NCI-H510A treated with DMSO at 0.1 percent for 48 hours (cell line): ENCODE results near the gene INPP4B.
"Not testable (repeated sequence)": the region's sequence is repeated elsewhere in the genome, so short reads cannot be mapped to it uniquely, and the experiment has no call there.

Source experiments
- DNase-seq: peaks from one replicate; lab custom pipeline; 2025; lab: John Stamatoyannopoulos, UW

INPP4B gene

DNA sequence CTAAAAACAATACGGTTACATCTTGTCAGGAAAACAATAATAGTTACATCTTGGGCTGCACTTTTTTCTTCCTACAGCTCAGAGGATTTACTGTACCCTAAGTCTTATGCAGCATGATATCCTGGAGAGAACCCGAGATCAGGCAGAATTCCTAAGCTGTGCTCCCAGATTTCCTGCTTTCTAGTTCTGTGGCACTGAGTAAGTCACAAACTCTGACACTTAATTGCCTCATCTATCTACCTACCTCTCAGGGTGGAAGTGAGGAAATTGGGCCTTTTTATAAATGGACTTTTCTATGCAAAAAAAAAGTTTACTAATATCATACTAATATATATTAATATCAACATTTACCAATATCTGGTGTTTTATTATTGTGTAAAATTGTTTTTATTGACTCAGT lies 438.5 kb downstream of the INPP4B start:
- DNase-seq, result no peak

DNA sequence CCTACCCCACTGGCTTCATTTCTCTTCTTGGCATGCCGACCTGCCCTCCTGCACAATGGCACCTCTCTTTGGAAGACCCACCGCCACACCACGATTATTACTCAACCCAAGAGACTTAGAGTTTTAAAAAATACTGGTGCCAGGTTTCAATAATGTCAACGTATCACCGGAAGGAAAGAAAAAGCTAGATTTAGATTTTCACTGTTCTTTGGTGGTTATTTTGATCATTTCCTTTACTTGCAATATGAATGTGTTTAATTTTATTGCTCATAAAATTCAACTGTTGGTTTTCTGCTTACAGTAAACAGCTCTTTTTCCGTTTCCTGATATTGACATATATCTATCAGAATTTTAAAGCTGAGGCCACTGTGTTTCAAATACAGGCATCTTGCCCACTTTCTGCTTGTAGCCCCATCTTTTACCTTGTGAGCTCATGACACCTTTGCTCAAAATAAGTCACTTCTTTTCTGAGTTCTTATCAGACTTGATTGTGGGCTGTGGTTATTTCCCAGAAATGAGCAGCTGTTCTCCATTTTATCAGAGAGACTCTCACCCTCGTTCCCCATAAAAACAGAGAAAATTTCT lies 439.1 kb downstream of the INPP4B start:
- no peak for DNase-seq

DNA sequence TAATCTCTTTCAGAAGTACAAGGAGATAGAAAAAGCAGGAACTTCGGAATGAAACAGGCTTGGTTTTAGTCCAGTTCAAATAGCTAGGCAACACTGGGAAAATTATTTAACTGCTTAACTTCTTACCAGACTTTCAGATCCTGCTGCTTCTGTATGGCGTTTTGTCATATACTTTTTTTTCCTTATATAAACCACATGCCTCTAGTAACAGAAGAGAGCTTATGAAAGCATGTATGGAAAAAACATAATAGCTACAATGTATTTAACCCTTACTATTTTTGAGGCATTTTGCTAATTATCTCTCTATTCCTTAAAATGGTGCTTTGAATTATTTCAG lies 439.6 kb downstream of the INPP4B start:
- DNase-seq, result no peak

DNA sequence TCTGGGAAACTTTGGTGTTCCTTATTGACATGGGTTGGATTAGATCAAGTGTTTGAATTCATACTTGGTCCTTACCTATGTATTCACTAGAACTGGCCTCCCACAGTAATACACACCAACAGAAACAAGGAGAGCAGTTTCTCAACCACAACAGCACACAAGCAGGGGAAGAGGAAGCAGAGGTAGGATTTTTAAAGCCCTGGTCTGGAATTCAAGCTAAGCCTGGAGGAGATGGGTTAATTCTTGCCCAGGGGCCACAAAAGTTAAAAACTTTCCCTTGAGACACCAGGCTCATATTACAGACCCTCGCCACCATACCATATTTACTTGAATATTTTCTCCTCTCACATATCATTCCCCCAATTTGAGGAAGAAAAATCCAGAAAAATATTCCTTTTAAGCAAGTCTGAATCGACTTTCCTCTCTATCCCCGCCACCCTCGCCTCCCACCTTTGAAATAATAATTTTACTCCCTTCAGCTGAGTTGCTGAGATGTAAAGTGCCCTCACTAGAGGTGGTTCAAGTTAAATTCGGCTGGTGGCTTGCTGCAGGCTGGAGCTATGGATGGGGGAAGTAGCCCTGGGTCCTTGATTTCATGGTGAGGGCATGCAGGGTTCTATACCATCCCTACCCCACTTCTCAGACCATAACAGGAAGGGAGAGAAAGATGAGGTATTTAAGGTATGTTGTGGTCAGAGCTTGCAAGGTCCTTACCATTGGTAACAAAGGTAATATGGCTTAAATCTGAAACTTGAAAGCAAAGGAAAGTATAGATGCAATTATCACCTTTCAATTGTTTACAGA lies 440.2 kb downstream of the INPP4B start:
- no peak for DNase-seq

DNA sequence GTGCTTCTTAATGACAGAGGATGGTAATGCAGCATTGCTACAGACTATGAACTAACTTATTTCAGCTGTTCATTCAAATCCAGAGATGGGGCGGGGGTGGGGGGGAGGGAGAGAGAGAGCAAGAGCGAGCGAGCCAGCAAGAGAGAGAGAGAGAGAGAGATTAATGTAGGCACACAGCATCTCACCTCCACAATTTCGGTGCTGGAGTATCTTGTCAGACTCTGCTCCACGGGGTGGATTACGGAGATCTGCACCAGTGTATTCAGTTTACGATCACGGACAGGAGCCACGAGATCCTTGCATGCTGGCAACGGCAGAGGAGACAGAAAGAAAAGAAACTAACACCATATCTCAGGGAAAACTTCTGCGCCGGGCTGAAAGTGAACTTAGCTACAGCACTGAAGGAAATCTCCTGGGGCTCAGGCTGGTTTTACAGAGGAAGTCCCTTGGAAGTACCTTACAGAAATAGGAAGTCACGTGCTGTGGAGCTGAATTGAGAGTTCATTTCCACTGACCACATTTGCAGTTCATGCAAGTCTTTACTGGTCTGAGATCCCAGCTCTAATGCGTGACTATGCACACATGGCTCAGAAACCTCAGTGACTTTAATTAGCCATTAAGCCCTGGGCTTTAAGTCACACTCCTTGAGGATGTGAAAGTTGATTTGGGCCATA lies 440.9 kb downstream of the INPP4B start:
- peak; percentile 10 for DNase-seq

DNA sequence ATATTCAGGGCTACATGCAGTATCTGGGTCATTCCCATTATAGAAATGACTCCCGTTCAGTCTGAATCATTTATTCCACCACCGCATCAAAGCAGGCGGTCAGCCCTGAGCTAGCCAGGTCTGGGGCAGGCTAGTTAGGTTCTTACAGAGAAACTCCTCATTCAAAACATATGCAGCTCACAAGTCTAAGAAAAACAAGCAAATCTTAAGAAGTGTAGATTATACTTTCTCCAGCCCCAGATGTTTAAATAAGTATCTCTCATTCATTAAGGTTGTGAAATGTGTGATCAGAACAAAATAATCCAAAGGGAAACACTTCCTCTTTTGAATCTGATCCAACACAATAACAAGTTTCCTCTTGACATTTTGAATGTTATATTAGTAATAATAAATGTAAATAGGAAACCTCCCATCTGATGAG lies 441.9 kb downstream of the INPP4B start:
- DNase-seq, result no peak

DNA sequence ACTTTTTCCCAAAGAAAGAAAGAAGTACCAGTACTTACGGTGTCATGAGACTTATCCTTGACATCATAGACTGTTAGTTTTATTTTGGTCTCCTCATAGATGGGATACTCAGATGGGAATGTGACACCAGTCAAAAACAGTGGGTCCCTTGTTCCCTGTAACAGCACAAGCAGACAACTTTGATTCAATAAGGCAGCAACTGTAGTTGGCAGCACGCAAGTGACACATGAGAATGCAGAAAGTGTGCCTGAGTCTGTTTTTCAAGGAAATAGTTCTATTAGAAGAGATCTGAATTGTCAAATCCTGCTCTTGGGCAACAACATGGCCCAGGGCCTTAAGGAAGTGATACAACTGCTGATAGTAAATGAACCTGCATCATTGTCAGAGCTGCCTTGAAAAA lies 443.2 kb downstream of the INPP4B start:
- no peak for DNase-seq

DNA sequence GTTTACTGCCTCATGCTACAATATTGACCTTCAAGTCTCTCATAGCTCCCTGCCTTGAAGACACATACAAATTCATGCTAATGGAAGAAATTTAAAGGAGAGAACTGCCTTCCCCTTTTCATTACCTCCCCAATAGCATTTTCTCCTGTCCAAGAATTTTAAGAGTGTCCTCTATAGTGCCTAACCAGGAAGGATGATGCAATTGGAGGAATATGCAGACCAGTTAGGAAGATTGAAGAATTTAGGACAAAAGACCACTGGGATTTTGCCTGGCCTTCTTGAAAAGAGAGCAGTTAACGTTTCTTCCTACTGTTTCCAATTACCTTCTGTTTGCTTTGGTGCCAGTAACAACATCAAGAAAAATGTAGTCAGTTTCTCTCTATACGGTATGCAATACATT lies 443.9 kb downstream of the INPP4B start:
- no peak for DNase-seq

DNA sequence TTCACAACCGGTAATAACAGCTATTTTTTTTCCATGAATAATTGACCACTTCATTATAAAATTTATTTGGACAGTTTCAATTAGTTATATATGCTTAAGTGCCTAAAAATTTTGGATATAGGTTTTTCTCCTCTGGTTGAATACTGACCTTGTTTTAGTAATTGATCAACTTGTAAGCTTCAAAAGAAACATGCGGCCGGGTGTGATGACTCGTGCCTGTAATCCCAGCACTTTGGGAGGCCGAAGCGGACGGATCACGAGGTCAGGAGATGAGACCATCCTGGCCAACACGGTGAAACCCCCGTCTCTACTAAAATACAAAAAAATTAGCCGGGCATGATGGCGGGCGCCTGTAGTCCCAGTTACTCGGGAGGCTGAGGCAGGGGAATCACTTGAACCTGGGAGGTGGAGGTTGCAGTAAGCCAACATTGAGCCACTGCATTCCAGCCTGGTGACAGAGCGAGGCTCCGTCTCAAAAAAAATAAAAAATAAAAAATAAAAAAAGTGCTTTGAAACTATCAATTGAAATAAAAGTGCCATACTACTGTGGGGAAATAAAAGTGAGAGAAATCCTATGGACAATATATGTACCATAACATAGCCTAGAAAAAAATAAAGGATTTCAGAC lies 448.6 kb downstream of the INPP4B start:
- not testable (repeated sequence) for DNase-seq

DNA sequence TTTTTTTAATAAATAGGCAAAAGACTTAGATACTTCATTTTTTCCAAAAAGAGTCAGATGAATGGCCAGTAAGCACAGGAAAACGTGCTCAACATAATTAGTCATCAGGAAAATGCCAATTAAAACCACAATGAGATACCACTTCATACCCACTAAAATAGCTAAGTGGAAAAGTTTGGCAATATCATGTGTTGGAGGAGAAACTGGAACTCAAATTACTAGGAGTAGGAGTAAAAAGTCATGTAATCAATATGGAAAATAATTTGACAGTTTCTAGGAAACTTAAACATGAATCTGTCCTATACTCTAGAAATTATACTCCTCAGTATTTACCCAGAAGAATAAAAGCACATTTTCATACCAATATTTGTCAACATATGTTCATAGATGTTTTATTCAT lies 449.8 kb downstream of the INPP4B start:
- DNase-seq, result no peak

DNA sequence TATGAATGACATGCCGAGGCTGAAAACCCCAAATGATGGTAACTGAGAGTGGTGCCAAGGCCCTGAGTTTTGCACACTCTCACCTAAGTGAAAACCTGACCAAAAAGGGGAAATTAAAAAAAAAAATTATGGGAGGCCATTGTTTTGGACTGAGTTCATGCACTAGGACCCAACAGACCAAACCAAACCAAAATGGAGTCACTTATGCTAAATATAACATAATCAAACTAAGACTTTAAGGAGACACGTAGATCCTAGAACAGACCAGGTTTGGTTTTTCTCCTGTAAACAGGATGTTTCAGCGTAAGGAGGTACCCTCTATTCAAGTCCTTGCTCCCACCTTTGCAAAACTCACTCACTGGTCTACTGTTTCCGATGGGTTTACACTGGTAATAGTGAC lies 453.0 kb downstream of the INPP4B start:
- DNase-seq, result no peak

DNA sequence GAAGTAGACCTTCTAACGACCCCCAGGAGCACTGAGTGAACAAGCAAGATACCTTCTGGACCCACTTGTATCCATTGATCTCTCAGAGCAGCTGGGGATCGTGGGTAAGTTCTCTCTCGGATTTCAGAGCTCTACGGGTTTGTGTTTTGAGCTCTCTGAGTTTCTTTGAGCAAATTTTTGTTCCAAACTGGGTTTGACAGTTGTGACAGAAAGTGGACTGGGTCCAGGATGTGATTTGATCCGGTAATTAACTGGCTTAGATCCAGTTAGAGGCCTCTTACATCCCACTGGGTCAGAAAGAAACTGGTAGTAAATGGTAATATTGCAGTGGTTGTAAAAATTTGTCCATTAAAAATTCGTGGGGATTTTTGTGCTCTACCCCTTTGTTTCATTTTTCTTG lies 459.2 kb downstream of the INPP4B start:
- no peak for DNase-seq

DNA sequence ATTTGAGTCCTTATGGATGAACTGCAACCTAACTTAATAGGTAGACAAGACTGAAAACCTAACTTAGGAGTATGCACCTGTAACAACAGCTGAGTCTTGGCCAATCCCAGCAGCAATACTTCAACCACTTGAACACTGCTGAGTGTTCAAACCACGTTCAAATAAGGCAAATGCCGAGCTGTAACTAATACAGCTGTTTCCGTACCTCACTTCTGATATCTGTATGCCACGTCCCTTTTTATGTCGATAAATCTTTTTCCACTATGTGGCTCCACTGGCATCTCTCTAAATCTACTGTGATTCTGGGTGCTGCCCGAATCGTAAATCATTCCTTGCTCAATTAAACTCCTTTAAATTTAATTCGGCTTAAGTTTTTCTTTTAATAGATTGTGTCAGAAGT lies 459.7 kb downstream of the INPP4B start:
- no peak for DNase-seq

DNA sequence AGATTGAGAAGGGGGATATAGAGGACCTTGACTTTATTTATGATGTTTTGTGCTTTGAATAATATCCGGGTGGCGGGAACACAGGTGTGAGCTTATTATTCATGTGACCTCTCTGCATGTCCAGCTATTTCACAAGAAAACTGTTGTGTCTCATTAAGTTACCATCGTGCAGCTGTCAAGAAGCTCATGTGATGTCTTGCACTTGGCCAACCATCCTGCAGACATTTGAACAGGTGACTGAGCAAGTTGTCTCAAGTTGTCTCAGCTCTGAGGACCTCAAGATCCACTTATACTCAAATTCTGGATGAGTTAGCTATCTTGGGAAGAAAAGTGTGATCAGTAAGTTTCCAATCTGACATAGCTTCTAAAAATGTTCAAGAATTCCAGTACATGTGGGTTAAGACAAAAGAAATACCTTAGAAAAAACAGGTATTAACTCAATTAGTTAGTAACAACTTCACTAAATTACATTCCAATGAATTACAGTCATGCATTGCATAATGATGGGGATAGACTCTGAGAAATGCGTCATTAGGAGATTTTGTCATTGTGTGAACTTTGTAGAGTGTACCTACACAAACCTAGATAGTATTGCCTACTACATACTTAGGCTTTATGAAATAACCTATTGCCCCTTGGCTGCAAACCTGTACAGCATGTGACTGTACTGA lies 462.2 kb downstream of the INPP4B start:
- no peak for DNase-seq

DNA sequence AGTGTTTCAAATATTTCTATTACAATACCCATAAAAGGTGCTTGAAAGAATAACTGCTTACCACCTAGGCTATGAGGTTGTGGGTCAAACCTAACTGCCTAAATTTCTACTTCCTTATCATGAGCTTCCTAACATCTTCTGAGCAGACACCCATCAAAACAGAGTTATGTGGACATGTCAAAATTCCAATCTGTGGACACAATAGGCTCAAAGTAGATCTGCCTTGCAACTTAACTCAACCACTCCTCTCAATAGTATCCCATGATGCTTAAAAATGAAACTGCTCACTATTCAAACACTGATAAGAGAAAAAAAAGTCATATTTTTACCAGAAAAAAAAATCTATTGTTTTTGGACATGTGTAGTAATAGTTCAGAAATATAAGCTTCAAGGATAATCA lies 462.7 kb downstream of the INPP4B start:
- DNase-seq, result no peak

DNA sequence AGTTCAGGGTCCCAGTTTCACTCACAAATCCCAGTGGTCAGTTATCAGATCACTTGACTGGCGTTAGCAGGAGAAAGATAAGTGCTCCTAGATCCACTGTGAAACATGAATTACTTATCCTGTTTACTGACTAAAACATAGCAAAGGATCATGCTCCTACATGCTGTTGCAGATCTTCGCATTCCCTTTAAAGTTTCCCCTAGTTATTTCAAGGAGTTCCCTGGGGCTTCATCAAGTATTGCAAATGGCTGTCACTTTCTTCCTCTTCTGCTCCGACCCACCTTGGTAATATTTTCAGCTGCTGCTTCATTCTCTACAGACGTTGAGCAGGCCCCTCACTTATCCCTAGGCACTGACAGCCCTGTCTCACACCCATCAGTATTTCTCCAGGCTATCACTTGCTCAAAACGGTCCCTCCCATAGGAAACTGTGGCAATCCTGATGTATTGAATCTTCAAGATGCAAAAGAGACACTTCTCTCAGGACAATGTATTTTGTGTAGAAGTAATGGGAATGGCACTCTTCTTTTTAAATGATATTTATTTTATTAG lies 466.0 kb downstream of the INPP4B start:
- DNase-seq, result no peak

DNA sequence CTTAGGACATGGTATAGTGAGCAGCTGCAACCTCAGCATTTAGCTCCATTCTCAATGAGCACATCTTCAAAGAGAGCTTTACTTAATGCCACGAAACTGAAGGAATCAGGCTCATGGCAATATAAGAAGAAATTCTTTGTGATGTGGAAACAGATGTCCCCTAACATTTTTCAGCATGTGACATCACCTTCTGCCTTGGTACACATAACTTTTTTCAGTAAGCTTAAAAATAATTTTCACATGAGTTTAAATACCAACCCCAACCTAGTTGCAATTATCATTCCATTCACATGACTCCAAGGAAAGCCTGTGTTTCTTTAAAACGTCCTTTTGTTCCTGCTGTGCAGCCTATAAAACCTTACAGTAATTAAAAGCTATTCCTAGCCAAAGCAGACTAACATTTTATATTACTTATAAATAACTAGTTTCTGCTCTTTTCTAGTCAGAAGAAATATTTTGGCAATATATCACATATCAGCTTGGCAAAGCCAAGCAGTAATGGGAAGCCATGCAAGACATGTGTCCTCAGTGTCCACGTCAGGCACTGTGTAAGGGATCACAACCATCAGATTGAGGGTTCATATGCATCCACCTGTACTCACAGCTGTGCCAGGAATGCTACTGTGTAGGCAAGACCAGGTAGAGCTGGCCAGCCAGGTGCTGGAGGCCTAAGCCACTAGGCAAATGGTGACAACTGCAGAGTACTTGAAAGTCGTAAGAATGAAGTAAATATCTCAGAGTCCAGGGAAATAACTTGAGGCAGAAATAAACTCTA lies 466.6 kb downstream of the INPP4B start:
- DNase-seq, result no peak

DNA sequence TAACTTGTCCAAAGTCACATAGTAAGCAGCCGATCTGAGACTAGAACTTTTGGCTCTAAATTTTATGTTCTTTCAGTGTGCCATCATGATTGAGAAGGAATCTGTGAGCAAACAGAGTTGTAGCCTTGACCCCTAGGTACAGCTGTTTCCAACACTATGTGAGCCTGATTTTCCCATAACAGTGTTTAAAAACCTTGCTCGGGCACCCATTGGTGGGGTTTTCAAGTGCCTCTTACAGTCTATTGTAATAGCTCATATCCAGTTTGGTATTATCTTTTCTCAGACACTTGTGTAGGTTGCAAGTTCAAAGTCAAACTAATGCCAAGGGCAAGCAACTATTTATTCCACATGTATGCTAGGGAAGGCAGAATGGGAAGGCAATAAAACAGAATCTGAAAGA lies 467.9 kb downstream of the INPP4B start:
- DNase-seq, result no peak

DNA sequence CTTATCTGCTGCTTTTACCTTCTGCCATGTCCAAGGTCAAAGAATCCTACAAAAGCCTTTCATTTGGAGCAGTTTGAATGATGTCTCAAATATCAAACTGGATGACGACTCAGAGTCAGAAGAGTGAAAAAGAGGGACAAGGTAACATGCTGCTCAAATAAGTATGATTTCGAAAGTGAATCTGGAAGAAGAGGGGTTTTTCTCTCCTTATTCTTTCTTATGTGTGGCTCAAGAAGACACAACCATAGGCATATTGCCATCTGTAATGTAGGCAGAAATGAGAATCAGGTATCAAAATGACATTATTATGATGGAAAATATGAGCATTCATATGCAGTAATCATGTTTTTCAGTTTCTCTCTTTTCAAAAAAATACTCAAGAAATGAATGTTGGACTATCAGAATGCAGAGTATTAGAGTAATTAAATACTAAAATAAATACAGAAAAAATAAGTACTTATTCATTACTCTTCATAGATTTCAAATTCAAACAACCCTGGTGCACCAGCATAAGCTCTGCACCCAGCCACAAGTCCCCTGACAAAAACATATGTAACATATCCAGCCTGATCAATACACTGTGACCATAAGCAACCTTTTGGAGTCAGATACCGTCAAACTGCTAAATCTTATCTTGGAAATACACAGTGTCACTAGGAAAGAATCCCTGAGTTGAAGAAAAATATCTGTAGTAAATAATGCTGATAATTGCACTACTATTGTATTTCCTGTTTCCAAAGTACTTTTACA lies 468.6 kb downstream of the INPP4B start:
- DNase-seq, result no peak

DNA sequence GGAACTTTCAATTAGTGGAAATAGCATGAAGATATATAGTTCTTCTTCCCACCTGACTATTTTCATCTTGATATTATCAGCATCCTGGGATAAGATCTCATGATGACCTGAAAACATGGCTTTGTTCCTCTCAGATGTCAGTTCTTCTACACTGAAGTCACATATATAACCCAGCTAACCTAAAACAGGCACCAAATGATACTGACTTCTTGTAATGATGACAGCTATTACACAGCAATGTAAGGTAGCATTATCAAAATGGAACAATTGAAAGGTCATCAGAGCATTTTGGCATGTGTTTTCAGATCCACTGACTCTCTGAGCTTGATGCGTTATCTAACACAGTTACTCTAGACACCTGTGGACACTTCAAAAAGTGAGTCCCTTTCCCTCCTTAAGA lies 469.9 kb downstream of the INPP4B start:
- no peak for DNase-seq

DNA sequence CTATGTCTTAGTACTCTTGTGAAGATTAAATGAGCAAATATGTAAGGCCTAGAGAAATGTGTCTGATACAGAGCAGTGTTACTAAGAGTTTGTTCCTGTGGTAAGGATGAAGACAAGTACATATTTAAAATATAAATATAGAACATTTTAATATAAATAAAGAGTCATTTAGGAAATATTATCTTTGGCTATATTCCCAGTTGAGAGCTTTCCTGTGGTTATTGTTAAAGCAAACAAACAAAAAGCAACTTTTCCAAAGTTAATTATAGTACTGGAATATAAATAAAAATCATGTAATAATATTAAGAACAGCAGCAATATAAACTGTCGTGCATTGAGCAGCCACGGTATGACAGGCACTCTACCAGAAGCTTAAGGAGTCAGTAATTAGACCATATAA lies 472.5 kb downstream of the INPP4B start:
- no peak for DNase-seq
